ENCODE measurements around the gene CBX2.

Gene CBX2

GRCh38 chr17:79822583-79823124 is 44.7 kb downstream of the CBX2 start:
- TF ChIP-seq CTCF (IDR thresholded peaks at IDR 0.05; ENCODE audit: low read depth, low read length, poor library complexity, severe bottlenecking) (no peak), EZH2phosphoT487 (IDR thresholded peaks at IDR 0.05; ENCODE audit: borderline replicate concordance, low read length) (no peak)
- no peaks in the 10 kb centered on the region for H4K20me1 ChIP-seq (ENCODE audit: control insufficient read depth, insufficient read depth, low read depth, low read length)
- H3K36me3 ChIP-seq (ENCODE audit: control insufficient read depth, low read length), result no peaks in the 10 kb centered on the region
- no peak overlapping the region for H3K4me3 ChIP-seq (ENCODE audit: low read length)
- no peaks in the 10 kb centered on the region for H3K79me2 ChIP-seq (ENCODE audit: control insufficient read depth, low read length)
- no peaks in the 10 kb centered on the region for H3K27me3 ChIP-seq (ENCODE audit: control insufficient read depth, low read length)
- no peaks in the 10 kb centered on the region for H3K9me2 ChIP-seq (replicated peaks; ENCODE audit: control insufficient read depth, low read length)
- no peaks in the 10 kb centered on the region for H3K9me3 ChIP-seq (ENCODE audit: control insufficient read depth, insufficient read depth, low read length)
- H3F3A ChIP-seq (ENCODE audit: control insufficient read depth, insufficient read depth), result peaks cover 3% of the 10 kb centered on the region; the same call in 1 of the 2 replicates
- H3K4me2 ChIP-seq (ENCODE audit: low read length), result no peak overlapping the region
- H3K27ac ChIP-seq (ENCODE audit: low read depth, low read length), result no peak overlapping the region
- H3K4me1 ChIP-seq (ENCODE audit: control insufficient read depth, low read length), result peaks cover 22% of the 10 kb centered on the region

GRCh38 chr17:79824234-79824633 is 46.3 kb downstream of the CBX2 start:
- Histone ChIP-seq H3K4me2 (ENCODE audit: low read length) (no peak overlapping the region), H3K9me2 (replicated peaks; ENCODE audit: control insufficient read depth, low read length) (no peaks in the 10 kb centered on the region), H3K36me3 (ENCODE audit: control insufficient read depth, low read length) (no peaks in the 10 kb centered on the region), H4K20me1 (ENCODE audit: control insufficient read depth, insufficient read depth, low read depth, low read length) (no peaks in the 10 kb centered on the region), H3K79me2 (ENCODE audit: control insufficient read depth, low read length) (no peaks in the 10 kb centered on the region), H3K27me3 (ENCODE audit: control insufficient read depth, low read length) (no peaks in the 10 kb centered on the region), H3K4me1 (ENCODE audit: control insufficient read depth, low read length) (peaks cover 31% of the 10 kb centered on the region), H3K4me3 (ENCODE audit: low read length) (no peak overlapping the region), H3K9me3 (ENCODE audit: control insufficient read depth, insufficient read depth, low read length) (no peaks in the 10 kb centered on the region), H3K27ac (ENCODE audit: low read depth, low read length) (no peak overlapping the region), H3F3A (ENCODE audit: control insufficient read depth, insufficient read depth) (peaks cover 3% of the 10 kb centered on the region; the same call in 1 of the 2 replicates)
- TF ChIP-seq CTCF (IDR thresholded peaks at IDR 0.05; ENCODE audit: low read depth, low read length, poor library complexity, severe bottlenecking) (no peak), EZH2phosphoT487 (IDR thresholded peaks at IDR 0.05; ENCODE audit: borderline replicate concordance, low read length) (no peak)

DNA sequence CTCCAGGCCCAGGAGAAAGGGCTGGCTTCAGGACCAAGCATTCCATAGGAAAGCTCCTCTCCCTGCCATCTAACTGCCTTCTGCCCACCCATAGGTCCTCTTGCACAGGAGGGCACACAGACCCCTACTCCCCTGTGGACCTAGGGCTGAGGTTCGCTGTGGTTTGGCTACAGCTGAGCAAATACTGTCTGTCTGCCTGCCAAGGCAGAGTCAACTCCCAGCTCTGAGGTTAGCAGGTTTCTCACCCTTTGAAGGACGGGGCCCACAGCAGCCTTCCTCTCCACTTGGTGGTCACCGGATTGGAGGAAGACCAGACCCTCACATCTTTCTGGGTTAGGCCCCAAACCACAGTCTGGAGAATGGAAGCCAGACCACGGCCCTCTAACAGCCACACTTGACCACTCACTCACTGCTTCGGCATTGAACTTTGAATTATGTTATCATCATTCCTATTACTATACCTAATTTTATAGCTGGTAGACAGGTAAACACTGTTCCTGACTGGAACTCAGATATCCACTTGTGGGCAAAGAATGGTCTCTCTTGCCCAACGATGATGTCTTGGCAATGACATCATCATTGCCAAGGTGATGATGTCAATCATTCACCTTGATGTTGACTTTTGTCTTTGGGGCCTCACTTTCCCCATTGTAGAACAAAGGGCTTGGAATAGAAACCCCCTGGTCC is 47.1 kb downstream of the CBX2 start:
- Histone ChIP-seq H3K4me1 (ENCODE audit: control insufficient read depth, low read length) (peaks cover 34% of the 10 kb centered on the region), H3K9me3 (ENCODE audit: control insufficient read depth, insufficient read depth, low read length) (no peaks in the 10 kb centered on the region), H3K27me3 (ENCODE audit: control insufficient read depth, low read length) (no peaks in the 10 kb centered on the region), H3K4me2 (ENCODE audit: low read length) (no peak overlapping the region), H3F3A (ENCODE audit: control insufficient read depth, insufficient read depth) (peaks cover 6% of the 10 kb centered on the region), H3K79me2 (ENCODE audit: control insufficient read depth, low read length) (no peaks in the 10 kb centered on the region), H3K9me2 (replicated peaks; ENCODE audit: control insufficient read depth, low read length) (no peaks in the 10 kb centered on the region), H3K36me3 (ENCODE audit: control insufficient read depth, low read length) (no peaks in the 10 kb centered on the region), H3K27ac (ENCODE audit: low read depth, low read length) (no peak overlapping the region), H4K20me1 (ENCODE audit: control insufficient read depth, insufficient read depth, low read depth, low read length) (no peaks in the 10 kb centered on the region), H3K4me3 (ENCODE audit: low read length) (no peak overlapping the region)
- no peak for TF ChIP-seq EZH2phosphoT487 (IDR thresholded peaks at IDR 0.05; ENCODE audit: borderline replicate concordance, low read length)
- TF ChIP-seq CTCF (IDR thresholded peaks at IDR 0.05; ENCODE audit: low read depth, low read length, poor library complexity, severe bottlenecking), result no peak

Data from DOHH2 (cell line).